ENCODE data around the gene PATJ.
"Not testable (repeated sequence)": the region's sequence is repeated elsewhere in the genome, so short reads cannot be mapped to it uniquely, and the experiment has no call there.

The PATJ gene

GRCh38 chr1:61887076-61887867 lies 145.0 kb downstream of the PATJ start:
- Histone ChIP-seq H3K36me3 (ENCODE audit: control insufficient read depth, insufficient read depth, low read length) (no peaks in the 10 kb centered on the region), H3K4me1 (ENCODE audit: control insufficient read depth, insufficient read depth, low read length, poor library complexity, severe bottlenecking) (no peaks in the 10 kb centered on the region), H3K27ac (ENCODE audit: low read depth, low read length, severe bottlenecking) (no peak overlapping the region), H3K9me3 (ENCODE audit: control insufficient read depth, low read length) (no peaks in the 10 kb centered on the region), H3K4me3 (ENCODE audit: extremely low read depth, insufficient read depth, low read length, poor library complexity, severe bottlenecking) (no peak overlapping the region)
- 95 to 96% methylated on average over 3 of the region's 3 CpGs for WGBS, 2 experiments (ENCODE audit: insufficient coverage in 2 of 2)

DNA sequence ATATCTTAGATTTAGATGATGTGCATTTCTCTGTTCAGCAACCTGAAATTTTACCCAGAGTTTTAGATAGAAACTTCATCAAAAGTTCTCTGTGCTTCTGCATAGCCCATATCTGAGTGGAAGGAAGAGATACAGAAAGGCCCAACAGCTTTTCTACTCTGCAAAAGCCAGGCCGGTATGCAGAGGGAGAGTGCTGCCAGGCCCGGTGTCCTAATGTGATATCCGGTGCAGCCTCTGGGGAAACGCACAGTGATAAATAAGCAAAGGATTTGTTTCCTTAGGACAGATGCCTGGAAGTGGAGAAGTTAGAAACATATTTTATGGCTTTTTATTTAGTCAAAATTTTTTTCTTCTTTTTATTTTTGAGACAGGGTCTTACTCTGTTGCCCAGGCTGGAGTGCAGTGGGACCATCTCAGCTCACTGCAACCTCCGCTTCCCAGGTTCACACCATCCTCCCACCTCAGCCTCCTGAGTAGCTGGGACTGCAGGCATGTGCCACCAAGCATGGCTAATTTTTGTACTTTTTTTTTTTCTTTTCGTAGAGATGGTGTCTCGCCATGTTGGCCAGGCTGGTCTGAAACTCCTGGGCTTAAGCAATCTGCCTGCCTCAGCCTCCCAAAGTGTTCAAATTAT lies 145.8 kb downstream of the PATJ start:
- H3K27ac ChIP-seq (ENCODE audit: low read depth, low read length, severe bottlenecking) = no peak overlapping the region
- no peaks in the 10 kb centered on the region for H3K36me3 ChIP-seq (ENCODE audit: control insufficient read depth, insufficient read depth, low read length)
- 87 to 92% methylated on average over 5 to 6 of the region's 7 CpGs for WGBS, 2 experiments (ENCODE audit: insufficient coverage in 2 of 2)
- H3K4me1 ChIP-seq (ENCODE audit: control insufficient read depth, insufficient read depth, low read length, poor library complexity, severe bottlenecking) = no peaks in the 10 kb centered on the region
- no peak overlapping the region for H3K4me3 ChIP-seq (ENCODE audit: extremely low read depth, insufficient read depth, low read length, poor library complexity, severe bottlenecking)
- H3K9me3 ChIP-seq (ENCODE audit: control insufficient read depth, low read length) = no peaks in the 10 kb centered on the region

- no peak overlapping the region for H3K4me3 ChIP-seq (ENCODE audit: extremely low read depth, insufficient read depth, low read length, poor library complexity, severe bottlenecking)
- H3K4me1 ChIP-seq (ENCODE audit: control insufficient read depth, insufficient read depth, low read length, poor library complexity, severe bottlenecking) = no peaks in the 10 kb centered on the region
- H3K27ac ChIP-seq (ENCODE audit: low read depth, low read length, severe bottlenecking) = no peak overlapping the region
- H3K9me3 ChIP-seq (ENCODE audit: control insufficient read depth, low read length) = no peaks in the 10 kb centered on the region
- no peaks in the 10 kb centered on the region for H3K36me3 ChIP-seq (ENCODE audit: control insufficient read depth, insufficient read depth, low read length)
- whole genome bisulfite sequencing, 2 experiments (ENCODE audit: insufficient coverage in 2 of 2) = 100% methylated on average over 1 of the region's 1 CpG; no CpG with 5 or more reads in 1 of the 2 experiments
These were observed 146.5 kb downstream of the PATJ start for GRCh38 chr1:61888808-61889207.

DNA sequence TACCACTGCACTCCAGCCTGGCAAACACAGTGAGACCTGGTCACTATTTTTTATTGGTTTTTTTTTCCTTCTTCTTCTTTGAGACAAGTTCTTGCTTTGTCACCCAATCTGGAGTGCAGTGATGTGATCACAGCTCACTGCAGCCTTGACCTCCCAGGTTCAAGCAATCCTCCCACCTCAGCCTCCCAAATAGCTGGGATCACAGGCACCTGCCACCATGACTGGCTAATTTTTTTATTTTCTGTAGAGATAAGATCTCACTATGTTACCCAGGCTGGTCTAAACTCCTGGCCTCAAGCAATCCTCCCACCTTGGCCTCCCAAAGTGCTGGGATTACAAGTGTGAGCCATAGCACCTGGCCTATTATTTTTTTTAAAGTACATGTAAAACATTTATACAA lies 148.2 kb downstream of the PATJ start:
- H3K4me3 ChIP-seq (ENCODE audit: extremely low read depth, insufficient read depth, low read length, poor library complexity, severe bottlenecking); H3K27ac ChIP-seq (ENCODE audit: low read depth, low read length, severe bottlenecking); H3K9me3 ChIP-seq (ENCODE audit: control insufficient read depth, low read length): not testable (repeated sequence)

GRCh38 chr1:61892977-61893376 lies 150.7 kb downstream of the PATJ start:
- no peaks in the 10 kb centered on the region for H3K36me3 ChIP-seq (ENCODE audit: control insufficient read depth, insufficient read depth, low read length)
- no peak overlapping the region for H3K4me3 ChIP-seq (ENCODE audit: extremely low read depth, insufficient read depth, low read length, poor library complexity, severe bottlenecking)

More for the DNA sequence above, 148.2 kb downstream of the PATJ start:
- H3K36me3 ChIP-seq (ENCODE audit: control insufficient read depth, insufficient read depth, low read length); H3K4me1 ChIP-seq (ENCODE audit: control insufficient read depth, insufficient read depth, low read length, poor library complexity, severe bottlenecking): not testable (repeated sequence)

GRCh38 chr1:61894296-61894695 lies 152.0 kb downstream of the PATJ start:
- WGBS, 2 experiments (ENCODE audit: insufficient coverage in 2 of 2) = no CpG with 5 or more reads among the region's 2 CpGs
- H3K4me3 ChIP-seq (ENCODE audit: extremely low read depth, insufficient read depth, low read length, poor library complexity, severe bottlenecking); H3K4me1 ChIP-seq (ENCODE audit: control insufficient read depth, insufficient read depth, low read length, poor library complexity, severe bottlenecking); H3K27ac ChIP-seq (ENCODE audit: low read depth, low read length, severe bottlenecking); H3K9me3 ChIP-seq (ENCODE audit: control insufficient read depth, low read length); H3K36me3 ChIP-seq (ENCODE audit: control insufficient read depth, insufficient read depth, low read length): not testable (repeated sequence)

More at GRCh38 chr1:61892977-61893376, 150.7 kb downstream of the PATJ start:
- H3K9me3 ChIP-seq (ENCODE audit: control insufficient read depth, low read length) = no peaks in the 10 kb centered on the region
- no CpG with 5 or more reads among the region's 2 CpGs for WGBS, 2 experiments (ENCODE audit: insufficient coverage in 2 of 2)
- no peak overlapping the region for H3K27ac ChIP-seq (ENCODE audit: low read depth, low read length, severe bottlenecking)
- H3K4me1 ChIP-seq (ENCODE audit: control insufficient read depth, insufficient read depth, low read length, poor library complexity, severe bottlenecking) = no peaks in the 10 kb centered on the region

DNA sequence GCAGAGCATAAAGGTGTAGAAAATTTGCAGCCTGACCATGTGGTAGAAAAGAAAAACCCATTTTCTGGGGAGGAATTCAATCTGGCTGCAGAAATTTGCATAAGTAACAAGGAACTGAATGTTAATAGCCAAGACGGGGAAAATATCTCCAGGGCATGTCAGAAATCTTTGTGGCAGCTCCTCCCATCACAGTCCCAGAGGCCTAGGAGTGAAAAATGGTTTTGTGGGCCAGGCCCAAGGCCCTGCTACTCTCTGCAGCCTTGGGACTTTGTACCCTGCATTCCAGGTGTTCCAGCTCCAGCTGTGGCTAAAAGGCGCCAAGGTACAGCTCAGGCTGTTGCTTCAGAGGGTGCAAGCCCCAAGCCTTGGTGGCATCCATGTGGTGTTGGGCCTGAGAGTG lies 152.9 kb downstream of the PATJ start:
- 0% methylated on average over 1 of the region's 2 CpGs for WGBS, 2 experiments (ENCODE audit: insufficient coverage in 2 of 2)
- Histone ChIP-seq H3K27ac (ENCODE audit: low read depth, low read length, severe bottlenecking) (no peak overlapping the region), H3K4me1 (ENCODE audit: control insufficient read depth, insufficient read depth, low read length, poor library complexity, severe bottlenecking) (no peaks in the 10 kb centered on the region), H3K9me3 (ENCODE audit: control insufficient read depth, low read length) (no peaks in the 10 kb centered on the region), H3K36me3 (ENCODE audit: control insufficient read depth, insufficient read depth, low read length) (no peaks in the 10 kb centered on the region), H3K4me3 (ENCODE audit: extremely low read depth, insufficient read depth, low read length, poor library complexity, severe bottlenecking) (no peak overlapping the region)

DNA sequence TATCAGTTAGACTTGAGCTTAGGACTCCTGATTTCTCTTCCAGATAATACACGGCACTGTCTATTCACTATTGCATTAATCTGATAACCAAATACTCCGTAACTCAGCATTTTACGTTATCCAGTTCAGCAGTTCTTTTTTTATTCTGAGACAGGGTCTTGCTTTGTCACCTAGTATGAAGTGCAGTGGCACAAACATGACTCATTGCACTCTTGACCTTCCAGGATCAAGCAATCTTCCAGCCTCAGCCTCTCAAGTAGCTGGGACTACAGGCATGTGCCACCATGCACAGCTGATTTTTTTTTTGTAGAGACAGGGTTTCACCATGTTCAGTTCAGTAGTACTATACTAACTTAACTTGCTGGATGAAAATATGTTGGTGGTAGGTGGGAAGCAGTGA lies 156.4 kb downstream of the PATJ start:
- Histone ChIP-seq H3K4me3 (ENCODE audit: extremely low read depth, insufficient read depth, low read length, poor library complexity, severe bottlenecking) (no peak overlapping the region), H3K27ac (ENCODE audit: low read depth, low read length, severe bottlenecking) (no peak overlapping the region), H3K4me1 (ENCODE audit: control insufficient read depth, insufficient read depth, low read length, poor library complexity, severe bottlenecking) (no peaks in the 10 kb centered on the region), H3K9me3 (ENCODE audit: control insufficient read depth, low read length) (no peaks in the 10 kb centered on the region), H3K36me3 (ENCODE audit: control insufficient read depth, insufficient read depth, low read length) (no peaks in the 10 kb centered on the region)
- 86 to 91% methylated on average over 3 of the region's 3 CpGs for WGBS, 2 experiments (ENCODE audit: insufficient coverage in 2 of 2)

DNA sequence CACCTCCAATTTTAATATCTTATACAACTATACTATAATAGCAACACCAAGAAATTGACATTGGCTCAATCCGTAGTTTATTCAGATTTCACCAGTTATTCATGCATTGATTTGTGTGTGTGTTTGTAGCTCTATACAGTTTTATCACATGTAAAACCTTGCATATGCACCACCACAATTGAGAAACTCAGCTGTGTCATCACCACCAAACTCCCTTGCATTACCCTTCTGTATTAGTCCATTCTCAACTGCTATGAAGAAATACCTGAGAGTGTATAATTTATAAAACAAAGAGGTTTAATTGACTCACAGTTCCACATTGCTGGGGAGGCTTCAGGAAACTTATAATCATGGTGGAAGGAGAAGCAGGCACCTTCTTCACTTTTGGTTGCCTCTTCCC lies 162.1 kb downstream of the PATJ start:
- H3K9me3 ChIP-seq (ENCODE audit: control insufficient read depth, low read length) = no peaks in the 10 kb centered on the region
- no CpG with 5 or more reads among the region's 1 CpG for WGBS, 2 experiments (ENCODE audit: insufficient coverage in 2 of 2)
- H3K27ac ChIP-seq (ENCODE audit: low read depth, low read length, severe bottlenecking) = no peak overlapping the region
- H3K4me1 ChIP-seq (ENCODE audit: control insufficient read depth, insufficient read depth, low read length, poor library complexity, severe bottlenecking) = no peaks in the 10 kb centered on the region
- H3K36me3 ChIP-seq (ENCODE audit: control insufficient read depth, insufficient read depth, low read length) = no peaks in the 10 kb centered on the region
- H3K4me3 ChIP-seq (ENCODE audit: extremely low read depth, insufficient read depth, low read length, poor library complexity, severe bottlenecking) = no peak overlapping the region

DNA sequence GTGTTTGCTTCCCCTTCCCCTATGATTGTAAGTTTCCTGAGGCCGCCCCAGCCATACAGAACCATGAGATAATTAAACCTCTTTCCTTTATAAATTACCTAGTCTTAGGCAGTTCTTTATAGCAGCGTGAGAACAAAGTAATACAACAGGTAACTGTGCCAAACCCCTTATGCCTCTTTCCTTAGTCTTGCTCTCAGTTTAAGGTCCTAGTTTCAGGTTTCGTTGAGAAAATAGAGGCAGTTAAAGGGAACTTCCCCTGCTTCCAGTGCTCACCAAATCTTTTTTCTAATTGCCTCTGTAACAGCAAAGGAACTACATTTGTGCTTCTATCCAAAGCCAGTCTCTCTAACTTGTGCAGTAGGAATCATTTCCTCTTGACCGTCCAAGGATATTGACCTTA lies 164.8 kb downstream of the PATJ start:
- Histone ChIP-seq H3K36me3 (ENCODE audit: control insufficient read depth, insufficient read depth, low read length) (no peaks in the 10 kb centered on the region), H3K4me3 (ENCODE audit: extremely low read depth, insufficient read depth, low read length, poor library complexity, severe bottlenecking) (no peak overlapping the region), H3K9me3 (ENCODE audit: control insufficient read depth, low read length) (no peaks in the 10 kb centered on the region), H3K27ac (ENCODE audit: low read depth, low read length, severe bottlenecking) (no peak overlapping the region), H3K4me1 (ENCODE audit: control insufficient read depth, insufficient read depth, low read length, poor library complexity, severe bottlenecking) (no peaks in the 10 kb centered on the region)
- WGBS, 2 experiments (ENCODE audit: insufficient coverage in 2 of 2) = 75 to 100% methylated on average over 3 to 4 of the region's 4 CpGs

- no peaks in the 10 kb centered on the region for H3K36me3 ChIP-seq (ENCODE audit: control insufficient read depth, insufficient read depth, low read length)
- no peak overlapping the region for H3K4me3 ChIP-seq (ENCODE audit: extremely low read depth, insufficient read depth, low read length, poor library complexity, severe bottlenecking)
- peaks cover 10% of the 10 kb centered on the region for H3K4me1 ChIP-seq (ENCODE audit: control insufficient read depth, insufficient read depth, low read length, poor library complexity, severe bottlenecking)
- no peak overlapping the region for H3K27ac ChIP-seq (ENCODE audit: low read depth, low read length, severe bottlenecking)
- no peaks in the 10 kb centered on the region for H3K9me3 ChIP-seq (ENCODE audit: control insufficient read depth, low read length)
These were observed 167.8 kb downstream of the PATJ start for GRCh38 chr1:61910035-61910434.
